Measurements from ENCODE around the gene KCNQ1.

DNA sequence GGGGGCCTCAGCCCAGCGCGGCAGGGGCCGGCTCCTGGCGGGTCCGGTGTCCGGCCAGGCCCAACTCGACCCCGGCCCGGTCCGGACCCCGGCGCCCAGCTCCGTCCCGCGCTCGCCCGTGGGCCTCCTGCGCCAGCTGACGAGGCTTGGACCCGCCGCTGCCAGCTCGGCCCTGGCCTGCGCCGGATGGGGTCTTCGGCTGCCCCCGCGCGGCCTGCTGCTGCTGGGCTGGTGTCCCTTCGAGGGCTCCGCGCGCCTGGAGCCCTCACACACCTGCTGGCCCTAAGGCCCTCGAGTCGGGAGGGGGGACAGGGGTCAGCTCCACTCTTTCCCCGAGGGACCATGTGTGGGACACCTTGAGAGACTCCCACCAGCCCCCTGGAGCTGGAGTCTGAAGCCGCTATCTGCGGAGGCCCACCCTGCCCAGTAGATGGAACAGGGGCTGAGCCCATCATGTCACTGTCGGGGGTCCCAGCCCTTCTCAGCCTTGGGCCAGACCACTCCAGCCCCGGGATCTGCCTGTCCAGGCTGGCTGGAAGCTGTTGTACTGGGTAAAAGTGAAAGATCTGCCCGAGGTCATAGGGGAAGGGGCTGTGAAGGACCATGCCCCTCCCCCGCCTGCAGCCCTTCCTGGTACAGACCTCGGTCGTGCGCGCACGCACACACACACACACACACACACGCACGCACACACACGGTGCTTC is 441.5 kb downstream of the KCNQ1 start:
- no peak for TF ChIP-seq EZH2 (IDR thresholded peaks at IDR 0.05; ENCODE audit: insufficient read depth, poor library complexity, severe bottlenecking)
- no peak for TF ChIP-seq EZH2phosphoT487 (IDR thresholded peaks at IDR 0.05; ENCODE audit: insufficient read depth, low read depth)
